ENCODE measurements around the gene PNLIPRP3.

- TF ChIP-seq POLR2A (IDR thresholded peaks at IDR 0.05) (no peak), CTCF (IDR thresholded peaks at IDR 0.05) (no peak)
These were observed 23.9 kb upstream of the PNLIPRP3 start for GRCh38 chr10:116403740-116404250.
